Heart left ventricle (tissue), 13 donors: ENCODE results near the gene PIN4.

Experiments used
- CTCF ChIP-seq, 12 donors: fragments of 200-600 bp; sonication (generic) in 4 of 12; IDR thresholded peaks; one replicate each; pipeline versions ENCODE4 v1.5.0 to v1.8.0; 2018 to 2022; ENCODE audit warnings: antibody characterized with exemption in 12 of 12, mild to moderate bottlenecking in 5 of 12
- POLR2A ChIP-seq, 2 donors: fragments of 450-650 bp; IDR thresholded peaks; one replicate each; pipeline ENCODE4 v1.6.1; 2017; ENCODE audit warnings: antibody characterized with exemption in 2 of 2, mild to moderate bottlenecking in 2 of 2, moderate library complexity in 2 of 2
- donor health status: ischemic (EF 13 %, LVEDD 7.1; RV severe dilation, severe dysfunction).
- donor health status: DM: no; HTN: yes; CAD: no.
- donor health status: DM: no; HTN: no; CAD: no.
- donor health status: ischemic (EF 25% LVEDD 6.9; RV normal size, moderate dysfunction).
- donor health status: ischemic (EF 25% LVEDD 5.7; RV mildly dilated, moderate dysfunction).
- donor health status: ischemic (EF 35%, LVEDD 5.7; RV mildly dilated, moderate dysfunction).
- donor health status: nonischemic (EF 11% LVEDD 7.7; RV severe dilation, severe dysfunction).
- donor health status: DM: yes; HTN: yes; CAD: no.
- donor health status: PGD.
- donor health status: ischemic (EF 29% LVEDD 5.4; RV normal size, mild dysfunction).
- donor health status: nonischemic (EF 23%, LVEDD 6.1; RV moderate dilation, normal function).

GRCh38 chrX:72141372-72142004 lies 40.1 kb upstream of the PIN4 start:
- TF ChIP-seq CTCF (IDR thresholded peaks at IDR 0.05) (no peak), POLR2A (IDR thresholded peaks at IDR 0.05) (no peak)
